ENCODE data around the gene CNPY1.

CNPY1 gene

DNA sequence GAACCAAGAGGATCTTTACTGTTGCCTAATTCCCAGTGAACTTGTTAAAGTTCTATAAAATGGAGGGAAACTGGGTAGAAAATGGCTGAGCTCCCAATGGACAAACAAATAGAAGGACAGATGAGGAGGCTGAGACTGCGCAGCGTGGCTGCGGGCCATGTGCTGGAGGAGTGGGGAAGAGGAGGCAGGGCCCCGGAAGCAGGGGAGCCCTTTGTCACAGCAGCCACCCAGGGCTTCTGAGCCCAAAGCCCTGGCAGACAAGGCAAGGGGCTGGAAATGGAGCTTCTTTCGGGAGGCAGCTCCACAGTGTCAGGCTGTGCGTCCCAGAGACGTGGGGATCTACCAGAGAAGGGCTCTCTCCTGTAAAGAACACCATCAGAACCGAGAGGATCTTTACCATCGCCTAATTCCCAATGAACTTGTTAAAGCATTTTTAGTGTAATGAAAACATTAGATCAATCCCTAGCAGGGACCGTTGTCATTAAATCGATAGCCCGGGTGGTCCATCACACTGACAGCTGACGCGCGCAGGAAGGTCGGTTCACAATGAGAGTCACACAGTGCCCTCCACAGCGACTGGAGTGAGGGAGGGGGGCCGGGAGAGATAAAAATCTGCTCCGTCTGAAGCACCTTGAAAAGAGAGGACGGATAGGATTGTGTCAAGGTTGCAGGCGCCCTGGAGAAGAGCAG is 14.0 kb upstream of the CNPY1 start:
- DNase-seq (ENCODE audit: low spot score): no peak
- ChIA-PET CTCF (no interaction called here), POLR2A (ENCODE audit: low non-redundant PET) (no interaction called here)

DNA sequence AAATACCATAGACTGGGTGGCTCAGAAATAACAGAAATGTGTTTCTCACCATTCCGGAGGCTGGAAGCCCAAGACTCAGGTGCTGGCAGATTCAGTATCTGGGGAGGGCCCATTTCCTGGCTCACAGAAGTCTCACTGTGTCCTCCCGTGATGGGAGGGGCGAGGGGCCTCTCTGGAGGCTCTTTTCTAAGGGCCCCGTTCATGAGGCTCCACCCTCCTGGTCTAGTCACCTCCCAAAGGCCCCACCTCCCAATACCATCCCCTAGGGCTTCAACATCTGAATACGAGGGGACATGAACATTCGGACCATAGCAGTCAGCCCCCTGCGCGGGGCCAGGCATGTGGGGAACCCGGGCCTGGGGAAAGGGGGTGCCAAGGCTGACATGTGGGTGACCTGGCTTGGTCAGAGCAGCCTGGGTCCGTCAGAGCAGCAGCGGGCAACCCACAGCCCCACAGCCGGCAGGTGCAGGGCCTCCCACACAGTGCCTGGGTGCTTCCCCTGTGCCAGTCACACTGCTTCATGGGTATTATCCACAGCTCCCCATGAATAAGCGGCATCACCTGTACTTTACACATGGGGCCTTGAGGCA is 13.3 kb upstream of the CNPY1 start:
- no peak overlapping the region for H3K27ac ChIP-seq
- ChIA-PET POLR2A (ENCODE audit: low non-redundant PET) (no interaction called here), CTCF (no interaction called here)
- DNase-seq (ENCODE audit: low spot score): no peak
- TF ChIP-seq, protein P1, sequence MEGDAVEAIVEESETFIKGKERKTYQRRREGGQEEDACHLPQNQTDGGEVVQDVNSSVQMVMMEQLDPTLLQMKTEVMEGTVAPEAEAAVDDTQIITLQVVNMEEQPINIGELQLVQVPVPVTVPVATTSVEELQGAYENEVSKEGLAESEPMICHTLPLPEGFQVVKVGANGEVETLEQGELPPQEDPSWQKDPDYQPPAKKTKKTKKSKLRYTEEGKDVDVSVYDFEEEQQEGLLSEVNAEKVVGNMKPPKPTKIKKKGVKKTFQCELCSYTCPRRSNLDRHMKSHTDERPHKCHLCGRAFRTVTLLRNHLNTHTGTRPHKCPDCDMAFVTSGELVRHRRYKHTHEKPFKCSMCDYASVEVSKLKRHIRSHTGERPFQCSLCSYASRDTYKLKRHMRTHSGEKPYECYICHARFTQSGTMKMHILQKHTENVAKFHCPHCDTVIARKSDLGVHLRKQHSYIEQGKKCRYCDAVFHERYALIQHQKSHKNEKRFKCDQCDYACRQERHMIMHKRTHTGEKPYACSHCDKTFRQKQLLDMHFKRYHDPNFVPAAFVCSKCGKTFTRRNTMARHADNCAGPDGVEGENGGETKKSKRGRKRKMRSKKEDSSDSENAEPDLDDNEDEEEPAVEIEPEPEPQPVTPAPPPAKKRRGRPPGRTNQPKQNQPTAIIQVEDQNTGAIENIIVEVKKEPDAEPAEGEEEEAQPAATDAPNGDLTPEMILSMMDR (conservative IDR thresholded peaks at IDR 0.05; ENCODE audit: low read depth): no peak

More for the DNA sequence above, 14.0 kb upstream of the CNPY1 start:
- TF ChIP-seq, protein P1 (conservative IDR thresholded peaks at IDR 0.05; ENCODE audit: low read depth): no peak
- H3K27ac ChIP-seq: no peak overlapping the region

- CTCF ChIA-PET: no interaction called here
- TF ChIP-seq, protein P1 (conservative IDR thresholded peaks at IDR 0.05; ENCODE audit: low read depth): no peak
- POLR2A ChIA-PET (ENCODE audit: low non-redundant PET): no interaction called here
- no peak for DNase-seq (ENCODE audit: low spot score)
- H3K27ac ChIP-seq: no peak overlapping the region
Measured at GRCh38 chr7:155558961-155559360, 12.6 kb upstream of the CNPY1 start.

GRCh38 chr7:155558351-155558750 is 12.0 kb upstream of the CNPY1 start:
- TF ChIP-seq, protein P1 (conservative IDR thresholded peaks at IDR 0.05; ENCODE audit: low read depth): no peak
- H3K27ac ChIP-seq: no peak overlapping the region
- CTCF ChIA-PET: interaction anchor here (0.6 kb wide), 1 partner anchor 471 kb away, joined by 3 read pairs; no protein-coding TSS in a partner anchor
- DNase-seq (ENCODE audit: low spot score): no peak
- POLR2A ChIA-PET (ENCODE audit: low non-redundant PET): no interaction called here

DNA sequence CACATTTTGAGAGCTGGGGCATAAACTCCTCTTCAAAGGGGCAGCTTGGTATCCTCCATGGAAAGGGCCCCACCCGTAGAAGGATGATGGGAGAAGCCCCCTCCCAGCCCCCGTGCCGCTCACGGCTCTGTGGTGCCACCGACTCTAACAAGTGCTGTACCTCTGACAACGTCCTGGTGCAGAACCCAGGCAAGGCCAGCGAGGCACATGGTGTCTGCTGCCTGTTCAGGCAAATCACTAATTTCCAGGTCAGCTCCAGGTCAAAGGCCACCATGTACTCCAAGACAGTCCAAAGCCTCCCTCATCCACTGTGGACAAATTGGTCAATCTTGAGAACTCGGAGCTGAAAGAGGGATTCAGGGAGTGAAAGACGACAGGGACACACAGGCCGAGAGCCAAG is 11.4 kb upstream of the CNPY1 start:
- DNase-seq (ENCODE audit: low spot score): no peak
- CTCF ChIA-PET: interaction anchor here (0.6 kb wide), 1 partner anchor 470 kb away, joined by 3 read pairs; no protein-coding TSS in a partner anchor
- POLR2A ChIA-PET (ENCODE audit: low non-redundant PET): no interaction called here
- H3K27ac ChIP-seq: no peak overlapping the region
- TF ChIP-seq, protein P1 (conservative IDR thresholded peaks at IDR 0.05; ENCODE audit: low read depth): no peak

DNA sequence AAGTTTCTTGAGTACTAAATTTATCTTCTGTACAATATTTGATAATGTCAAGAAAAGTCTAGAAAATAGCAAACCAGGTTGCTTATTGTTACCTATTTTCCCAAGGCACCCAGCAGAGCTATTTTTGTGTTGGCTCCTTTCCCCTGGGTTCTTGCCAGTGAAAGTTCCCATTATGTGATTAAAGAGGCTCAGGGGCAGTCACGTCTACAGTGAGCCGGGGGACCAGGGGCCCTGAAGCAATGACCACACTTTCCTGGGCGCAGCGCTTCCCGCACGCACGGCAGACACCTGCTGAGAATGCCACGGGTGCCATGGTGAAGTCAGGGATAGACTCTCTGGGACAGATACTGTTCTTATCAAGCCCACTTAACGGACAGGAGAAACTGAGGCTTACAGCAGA is 10.4 kb upstream of the CNPY1 start:
- CTCF ChIA-PET: no interaction called here
- H3K27ac ChIP-seq: no peak overlapping the region
- POLR2A ChIA-PET (ENCODE audit: low non-redundant PET): no interaction called here
- DNase-seq (ENCODE audit: low spot score): no peak
- TF ChIP-seq, protein P1 (conservative IDR thresholded peaks at IDR 0.05; ENCODE audit: low read depth): no peak

Data from RWPE1 (cell line).